GM12875 (cell line): ENCODE data around the gene C6orf58.

Source experiments
- H3K4me3 ChIP-seq: one replicate; pipeline ENCODE4 v1.5.1; 2011; ENCODE audit warnings: low read depth, low read length, control low read depth
- CTCF ChIP-seq: IDR thresholded peaks from 2 replicates; pipeline ENCODE4 v1.5.1; 2011; ENCODE audit warnings: low read depth, mild to moderate bottlenecking, control low read depth, inconsistent platforms, low read length, moderate library complexity, borderline replicate concordance; ENCODE audit not compliant: insufficient read depth

C6orf58 gene

DNA sequence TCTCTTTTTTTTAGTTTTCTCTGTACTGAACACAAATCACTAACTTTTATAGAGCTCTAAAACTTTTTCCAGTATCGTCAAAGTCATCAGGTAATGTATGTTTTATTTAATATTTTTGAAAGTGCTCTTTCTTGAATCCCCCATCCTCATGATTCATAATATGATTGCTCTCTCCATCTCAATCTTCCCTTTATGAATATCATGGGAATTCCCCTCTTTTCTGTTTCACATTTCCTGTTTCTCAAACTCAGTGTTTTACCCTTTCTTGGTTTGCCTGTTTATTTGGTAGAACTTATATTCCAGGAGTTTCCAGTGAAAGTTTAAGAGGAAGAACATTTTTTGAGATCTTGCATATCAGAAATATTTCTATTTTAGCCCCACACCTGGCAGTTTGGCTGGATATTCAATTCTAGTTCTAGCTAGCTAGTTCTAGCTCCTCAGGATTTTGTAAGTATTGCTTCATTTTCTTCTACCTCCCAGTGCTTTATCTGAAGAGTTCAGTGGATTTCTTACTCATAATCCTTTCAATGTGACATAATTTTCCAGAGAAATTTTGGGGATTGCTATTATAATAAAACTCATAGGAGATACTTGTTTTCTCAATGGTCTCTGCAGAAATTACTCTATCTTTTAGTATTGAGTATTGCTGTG is 6.1 kb upstream of the C6orf58 start:
- TF ChIP-seq CTCF = no peak
- H3K4me3 ChIP-seq = no peak overlapping the region

DNA sequence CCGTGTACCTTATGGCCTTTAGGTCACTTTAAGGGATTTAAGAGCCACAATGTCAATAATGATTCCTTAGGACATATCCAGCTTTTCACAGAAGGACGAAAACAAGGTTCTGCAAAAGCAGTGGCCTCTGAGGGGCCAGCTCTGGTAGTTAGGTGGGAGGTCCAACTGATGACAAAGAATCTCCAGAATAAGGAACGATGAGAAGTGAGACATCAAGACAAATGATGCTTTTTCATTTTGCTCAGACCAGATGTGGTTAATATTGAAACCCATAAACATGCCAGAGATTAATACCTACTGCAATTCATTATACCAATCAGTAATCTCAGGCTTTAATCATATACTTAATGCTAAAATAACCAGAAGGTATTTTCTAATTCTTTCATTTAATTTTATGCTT is 1.9 kb downstream of the C6orf58 start:
- TF ChIP-seq CTCF = no peak
- no peak overlapping the region for H3K4me3 ChIP-seq

DNA sequence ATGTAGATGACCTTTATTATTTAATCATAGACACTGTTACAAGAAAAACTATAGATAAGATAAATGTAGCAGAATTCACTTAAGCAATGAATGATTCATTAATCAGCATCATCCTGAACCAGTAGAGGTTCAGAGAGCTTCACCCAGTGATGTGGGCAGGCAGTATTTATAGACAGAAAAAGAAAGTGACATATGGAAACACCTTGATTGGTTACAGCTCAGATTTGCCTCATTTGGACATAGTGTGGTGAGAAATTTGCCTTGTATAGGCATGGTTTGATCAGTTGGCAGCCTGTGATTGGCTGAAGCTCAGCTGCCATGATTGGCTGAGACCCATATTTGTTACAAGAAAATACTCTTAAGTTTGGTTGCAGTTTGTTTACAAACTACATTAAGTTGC is 4.6 kb downstream of the C6orf58 start:
- H3K4me3 ChIP-seq = no peak overlapping the region
- no peak for TF ChIP-seq CTCF

GRCh38 chr6:127582777-127583462 is 5.9 kb downstream of the C6orf58 start:
- H3K4me3 ChIP-seq = no peak overlapping the region
- no peak for TF ChIP-seq CTCF

DNA sequence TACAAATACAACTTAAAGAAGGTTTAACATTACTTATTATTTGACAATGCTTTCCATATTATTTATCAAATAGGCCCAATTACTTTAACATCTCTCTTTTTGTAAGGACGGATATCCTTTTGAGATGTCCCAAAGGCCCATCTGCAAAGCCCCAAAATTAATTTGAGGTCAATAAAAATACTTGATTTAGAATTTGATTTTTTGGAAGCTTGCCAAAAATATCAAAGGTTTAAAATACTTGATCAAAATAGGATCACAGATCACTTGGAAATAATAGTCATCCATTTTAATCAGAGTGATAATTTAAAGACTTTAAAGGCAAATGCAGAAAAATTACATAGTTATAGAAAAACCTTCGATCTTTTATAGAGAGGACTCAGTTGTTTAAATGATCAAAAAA is 8.1 kb downstream of the C6orf58 start:
- no peak for TF ChIP-seq CTCF
- H3K4me3 ChIP-seq = no peak overlapping the region

GRCh38 chr6:127586372-127586771 is 9.4 kb downstream of the C6orf58 start:
- no peak overlapping the region for H3K4me3 ChIP-seq
- TF ChIP-seq CTCF = no peak

DNA sequence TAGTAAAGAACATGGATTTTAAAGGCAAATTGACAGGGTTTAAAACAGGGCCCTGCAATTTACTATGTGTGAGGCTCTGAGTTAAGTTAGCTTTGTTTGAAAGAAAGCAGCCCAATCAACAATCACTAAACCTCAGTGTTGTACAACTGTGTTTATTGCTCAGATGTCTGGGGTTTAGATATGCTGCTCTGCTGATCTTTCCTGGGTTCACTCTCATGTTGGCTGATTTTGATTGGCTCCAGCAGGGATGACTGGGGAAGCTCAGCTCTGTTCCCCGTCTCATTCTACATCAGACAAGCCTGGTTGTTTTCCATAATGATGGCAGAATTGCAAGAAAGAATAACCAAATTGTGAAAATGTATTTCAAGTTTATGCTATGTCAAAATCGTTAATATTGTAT is 10.9 kb downstream of the C6orf58 start:
- TF ChIP-seq CTCF = no peak
- H3K4me3 ChIP-seq = no peak overlapping the region
